Astrocyte of the hippocampus (primary cell): ENCODE results near the gene GPR62.
"Not testable (repeated sequence)": the region's sequence is repeated elsewhere in the genome, so short reads cannot be mapped to it uniquely, and the experiment has no call there.

Experiments used
- DNase-seq: peaks from one replicate; pipeline ENCODE4 v3.0.0; 2011; ENCODE audit warnings: low read depth, low spot score

Gene GPR62, protein sequence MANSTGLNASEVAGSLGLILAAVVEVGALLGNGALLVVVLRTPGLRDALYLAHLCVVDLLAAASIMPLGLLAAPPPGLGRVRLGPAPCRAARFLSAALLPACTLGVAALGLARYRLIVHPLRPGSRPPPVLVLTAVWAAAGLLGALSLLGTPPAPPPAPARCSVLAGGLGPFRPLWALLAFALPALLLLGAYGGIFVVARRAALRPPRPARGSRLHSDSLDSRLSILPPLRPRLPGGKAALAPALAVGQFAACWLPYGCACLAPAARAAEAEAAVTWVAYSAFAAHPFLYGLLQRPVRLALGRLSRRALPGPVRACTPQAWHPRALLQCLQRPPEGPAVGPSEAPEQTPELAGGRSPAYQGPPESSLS

DNA sequence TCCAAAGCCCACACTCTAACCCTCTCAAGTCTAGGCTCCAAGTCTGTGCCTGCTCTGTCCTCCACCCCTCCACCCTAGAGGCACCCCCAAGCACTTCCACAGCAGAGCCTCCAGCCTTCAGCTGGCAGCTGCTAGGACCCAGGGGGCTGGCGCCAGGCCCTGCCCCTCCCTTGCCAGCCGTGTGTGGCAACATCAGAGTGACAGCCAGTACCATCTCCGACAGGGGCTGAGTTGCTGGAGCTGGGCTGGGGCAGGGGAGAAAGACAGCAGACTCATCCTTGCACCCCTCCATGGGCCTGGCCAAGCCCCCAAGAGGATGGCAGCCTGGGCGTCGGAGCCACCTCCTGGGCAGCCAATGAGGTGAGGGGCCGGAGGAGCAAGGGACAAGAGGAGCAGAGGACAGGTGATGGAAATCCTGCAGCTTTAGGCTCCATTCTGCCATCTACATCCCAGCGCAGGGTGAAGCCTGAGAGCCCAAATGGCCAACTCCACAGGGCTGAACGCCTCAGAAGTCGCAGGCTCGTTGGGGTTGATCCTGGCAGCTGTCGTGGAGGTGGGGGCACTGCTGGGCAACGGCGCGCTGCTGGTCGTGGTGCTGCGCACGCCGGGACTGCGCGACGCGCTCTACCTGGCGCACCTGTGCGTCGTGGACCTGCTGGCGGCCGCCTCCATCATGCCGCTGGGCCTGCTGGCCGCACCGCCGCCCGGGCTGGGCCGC lies at the start of gene GPR62:
Gene GPR62, plus strand, starts transcription at position 207 of the 718 bp plus-strand sequence. Its CDS starts 272 bp downstream, at position 479.
- no peak for DNase-seq

DNA sequence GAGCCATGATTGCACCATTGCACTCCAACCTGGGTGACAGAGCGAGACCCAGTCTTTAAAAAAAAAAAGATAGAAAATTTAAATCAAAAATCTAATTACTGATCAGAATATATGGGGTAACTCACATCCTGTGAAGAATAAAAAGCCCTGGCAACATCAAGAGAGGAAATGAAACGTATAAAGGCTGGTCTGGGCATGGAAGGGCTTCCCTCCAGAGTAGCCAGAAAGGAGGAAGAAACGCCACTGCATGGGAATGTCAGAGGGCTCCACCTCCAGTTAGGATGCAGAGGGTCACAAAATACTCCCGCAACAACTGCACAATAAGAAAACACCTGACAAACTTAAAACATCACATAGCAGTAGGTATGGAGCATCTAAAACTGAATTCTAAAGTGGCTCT lies 47.2 kb upstream of the GPR62 start:
- DNase-seq: no peak

DNA sequence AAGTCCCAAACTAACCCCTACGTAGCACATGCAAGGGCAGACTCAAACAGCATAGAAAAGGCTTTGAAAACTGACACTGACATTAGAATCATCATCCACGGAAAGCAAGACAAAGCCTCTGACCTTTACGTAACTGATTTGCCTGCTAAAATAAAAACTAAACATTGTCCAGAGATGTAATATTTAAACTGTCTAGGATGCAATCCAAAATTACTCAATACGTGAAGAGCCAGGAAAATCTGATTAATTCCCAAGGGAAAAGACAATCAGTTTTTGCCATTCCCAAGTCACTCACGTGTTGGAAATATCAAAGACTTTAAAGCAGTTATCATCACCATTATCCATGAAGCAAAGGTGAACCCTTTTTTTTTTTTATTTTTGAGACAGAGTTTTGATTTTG lies 38.8 kb upstream of the GPR62 start:
- no peak for DNase-seq

DNA sequence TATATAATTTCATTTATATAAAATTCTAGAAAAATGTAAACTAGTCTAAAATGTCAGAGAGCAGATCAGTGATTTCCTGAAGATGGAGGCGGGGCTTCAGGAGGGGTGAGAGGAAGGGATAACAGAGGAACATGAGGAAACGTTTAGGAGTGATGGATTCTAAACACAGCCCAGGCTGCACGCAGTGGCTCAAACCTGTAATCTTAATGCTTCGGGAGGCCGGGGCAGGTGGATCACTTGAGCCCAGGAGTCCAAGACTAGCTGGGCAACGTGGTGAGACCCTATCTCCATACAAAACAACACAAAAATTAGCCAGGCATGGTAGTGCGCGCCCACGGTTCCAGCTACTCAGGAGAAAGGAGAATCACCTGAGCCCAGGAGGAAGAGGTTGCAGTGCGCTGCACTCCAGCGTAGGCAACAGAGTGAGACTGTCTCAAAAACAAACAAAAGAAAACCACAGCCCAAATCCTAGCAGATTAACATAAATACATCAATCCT lies 34.1 kb upstream of the GPR62 start:
- no peak for DNase-seq

DNA sequence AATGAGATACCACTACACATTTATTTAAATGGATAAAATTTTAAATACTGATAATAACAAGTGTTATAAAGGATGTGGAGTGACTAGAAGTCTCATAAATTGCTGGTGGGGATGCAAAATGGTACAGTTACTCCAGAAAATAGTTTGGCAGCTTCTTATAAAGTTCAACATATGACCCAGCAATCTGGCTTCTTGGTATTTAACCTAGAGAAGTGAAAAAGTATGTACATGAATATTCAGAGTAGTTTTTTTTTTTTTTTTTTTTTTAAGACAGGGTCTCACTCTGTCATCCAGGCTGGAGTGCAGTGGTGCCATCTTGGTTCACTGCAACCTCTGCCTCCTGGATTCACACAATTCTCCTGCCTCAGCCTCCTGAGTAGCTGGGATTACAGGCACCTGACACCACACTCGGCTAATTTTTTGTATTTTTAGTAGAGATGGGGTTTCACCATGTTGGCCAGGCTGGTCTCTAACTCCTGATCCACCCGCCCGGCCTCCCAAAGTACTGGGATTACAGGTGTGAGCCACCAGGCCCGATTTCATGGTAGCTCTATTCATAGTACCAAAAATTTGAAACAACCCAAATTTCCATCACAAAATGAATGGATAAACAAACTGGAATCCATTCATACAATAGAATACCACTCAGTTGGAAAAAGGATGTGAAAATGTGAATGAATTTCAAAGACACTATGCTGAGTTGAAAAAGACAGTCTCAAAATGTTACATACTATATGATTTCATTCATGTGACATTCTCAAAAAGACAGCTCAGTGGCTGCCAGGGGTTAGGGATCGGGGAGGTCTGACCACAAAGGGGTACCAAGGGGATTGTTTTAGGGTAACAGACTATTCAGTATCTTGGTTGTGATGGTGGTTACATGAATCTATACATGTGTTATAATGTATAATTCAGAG lies 27.9 kb upstream of the GPR62 start:
- DNase-seq: no peak

DNA sequence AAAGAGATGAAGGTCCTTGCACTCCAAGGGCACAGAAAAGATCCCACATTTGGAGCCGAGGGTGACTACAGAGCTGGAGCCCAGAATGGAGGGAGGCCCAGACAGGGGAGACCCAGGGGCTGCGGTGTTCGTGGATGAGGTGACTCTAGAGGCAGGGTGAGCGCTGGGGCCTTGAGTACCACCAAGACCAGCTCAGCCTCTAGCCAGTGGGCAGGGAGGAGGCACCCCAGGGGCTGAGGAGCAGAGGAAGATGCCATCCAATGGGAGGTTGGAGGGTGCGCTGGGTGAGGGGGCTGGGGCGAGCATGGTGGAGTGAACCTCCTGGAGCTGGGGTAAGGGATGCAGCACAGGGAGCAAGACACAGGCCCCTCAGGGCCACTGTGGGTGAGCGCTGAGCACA lies 26.7 kb upstream of the GPR62 start:
- no peak for DNase-seq

DNA sequence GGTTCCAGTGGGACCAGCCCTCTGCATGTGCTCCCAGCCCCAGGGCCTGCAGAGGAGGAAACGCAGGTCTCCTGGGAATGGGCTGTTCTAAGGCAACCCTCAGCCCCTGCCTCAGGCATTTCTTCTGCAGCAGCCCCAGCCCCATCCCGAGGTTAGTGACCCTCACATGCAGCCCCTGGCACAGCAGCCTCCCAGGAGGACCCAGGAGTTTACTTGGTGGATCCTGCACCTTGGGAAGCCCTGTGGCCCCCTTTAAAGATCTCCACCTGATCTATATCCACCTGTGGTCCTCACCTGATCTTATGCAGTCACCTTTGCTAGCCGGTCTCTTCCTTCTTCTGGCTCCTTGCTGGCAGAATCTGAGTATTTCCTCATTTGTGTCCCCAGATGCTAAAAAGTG lies 26.2 kb upstream of the GPR62 start:
- not testable (repeated sequence) for DNase-seq

DNA sequence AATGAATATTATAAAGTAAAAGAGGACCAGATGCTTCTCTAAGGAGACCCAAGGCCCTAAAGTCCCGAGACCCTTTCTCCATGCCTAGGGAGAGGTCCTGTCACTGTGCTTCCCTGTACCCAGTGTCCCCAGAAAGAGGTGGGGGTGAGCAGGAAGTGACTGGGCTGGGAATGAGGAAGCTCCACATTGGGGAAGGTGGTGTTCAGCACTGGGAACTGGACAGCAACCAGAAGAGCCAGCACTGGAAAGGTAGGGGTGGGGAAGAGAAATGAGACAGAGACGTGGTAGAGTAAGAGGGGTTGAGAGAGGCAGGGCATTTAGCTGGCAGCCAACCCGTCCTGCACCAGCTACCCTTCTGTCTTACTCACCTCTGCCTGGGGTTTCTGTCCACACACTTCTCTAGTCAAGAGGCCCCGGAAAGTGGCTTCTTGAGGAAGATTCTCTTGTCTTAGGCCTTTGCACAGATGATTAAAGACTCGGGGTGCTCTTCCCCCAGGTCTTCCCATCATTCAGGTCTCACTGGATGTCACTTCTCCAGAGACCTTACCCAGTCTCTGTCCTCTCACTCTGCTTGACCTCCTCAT lies 25.7 kb upstream of the GPR62 start:
- peak; percentile 29 for DNase-seq

DNA sequence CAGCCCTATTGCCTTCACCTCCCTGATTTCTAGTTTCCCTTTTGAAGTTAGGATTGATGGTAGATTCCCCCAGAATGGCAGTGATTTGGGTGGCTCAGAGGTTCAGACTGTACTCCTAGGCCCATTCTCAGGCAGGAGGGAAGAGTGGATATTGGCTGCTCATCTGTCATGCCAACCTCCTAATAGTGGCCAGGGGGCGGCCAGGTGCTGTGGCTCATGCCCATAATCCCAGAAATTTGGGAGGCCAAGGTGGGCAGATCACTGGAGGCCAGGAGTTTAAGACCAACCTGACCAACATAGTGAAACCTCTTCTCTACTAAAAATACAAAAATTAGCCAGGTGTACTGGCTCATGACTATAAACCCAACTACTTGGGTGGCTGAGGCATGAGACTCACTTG lies 24.7 kb upstream of the GPR62 start:
- no peak for DNase-seq

DNA sequence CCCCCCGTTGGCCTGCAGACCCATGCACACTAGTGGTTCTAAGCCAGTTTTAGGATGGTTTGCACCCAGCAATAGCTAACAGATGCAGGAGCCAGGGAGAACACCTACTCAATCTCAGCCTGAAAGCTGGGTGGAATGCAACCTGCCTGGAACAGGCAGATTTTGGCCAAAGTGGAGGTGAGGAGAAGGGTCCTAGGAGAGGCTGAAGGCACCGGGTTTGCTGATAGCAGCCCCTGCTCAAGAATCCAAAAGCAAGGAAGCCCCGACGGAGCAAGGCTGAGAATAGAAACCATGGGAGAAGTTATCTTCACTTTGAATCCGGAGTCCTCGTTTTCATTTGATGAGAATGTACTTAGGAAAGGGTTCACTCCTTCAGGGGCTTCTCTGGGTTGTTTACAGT lies 23.4 kb upstream of the GPR62 start:
- no peak for DNase-seq

DNA sequence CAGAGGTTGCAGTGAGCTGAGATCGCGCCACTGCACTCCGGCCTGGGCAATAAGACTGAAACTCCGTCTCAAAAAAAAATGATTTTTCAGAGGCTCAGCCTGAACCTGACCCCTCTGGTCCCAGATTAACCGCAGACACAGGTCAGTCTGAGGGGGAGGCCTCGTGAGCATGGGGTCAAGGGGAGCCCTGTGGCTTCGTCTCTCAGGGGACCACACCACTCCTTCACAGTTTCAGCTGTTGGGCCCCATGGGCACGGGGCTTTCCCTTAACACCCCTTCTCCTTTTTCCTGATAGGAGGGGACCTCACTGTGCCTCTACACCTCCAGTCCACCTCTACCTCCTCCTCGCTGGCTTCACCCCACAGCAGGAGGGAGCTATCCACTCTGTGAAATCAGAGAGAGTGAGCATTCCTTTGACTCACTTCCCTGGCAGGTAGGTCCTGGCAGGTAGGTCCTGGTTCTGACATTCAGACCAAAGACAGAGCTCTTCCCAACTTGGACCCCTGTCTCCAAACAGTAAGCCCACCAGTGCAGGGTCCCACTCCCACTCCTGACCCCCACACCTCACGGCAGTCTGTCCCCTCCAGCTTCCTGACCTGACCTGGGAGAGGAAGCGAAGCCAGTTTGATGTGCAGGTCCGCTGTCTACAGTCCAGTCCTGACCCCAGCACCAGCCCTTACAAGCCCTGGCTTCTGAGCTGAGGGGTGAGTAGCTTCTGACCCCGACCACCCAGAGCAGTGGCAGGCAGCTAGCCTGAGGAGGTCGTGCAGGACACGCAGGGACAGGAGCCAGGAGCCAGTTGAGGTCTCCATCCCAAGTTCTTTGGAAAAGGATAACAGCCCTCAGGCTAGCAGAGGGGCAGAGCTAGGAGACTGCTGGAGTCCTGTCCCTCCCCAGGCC lies 22.5 kb upstream of the GPR62 start:
- DNase-seq: no peak

DNA sequence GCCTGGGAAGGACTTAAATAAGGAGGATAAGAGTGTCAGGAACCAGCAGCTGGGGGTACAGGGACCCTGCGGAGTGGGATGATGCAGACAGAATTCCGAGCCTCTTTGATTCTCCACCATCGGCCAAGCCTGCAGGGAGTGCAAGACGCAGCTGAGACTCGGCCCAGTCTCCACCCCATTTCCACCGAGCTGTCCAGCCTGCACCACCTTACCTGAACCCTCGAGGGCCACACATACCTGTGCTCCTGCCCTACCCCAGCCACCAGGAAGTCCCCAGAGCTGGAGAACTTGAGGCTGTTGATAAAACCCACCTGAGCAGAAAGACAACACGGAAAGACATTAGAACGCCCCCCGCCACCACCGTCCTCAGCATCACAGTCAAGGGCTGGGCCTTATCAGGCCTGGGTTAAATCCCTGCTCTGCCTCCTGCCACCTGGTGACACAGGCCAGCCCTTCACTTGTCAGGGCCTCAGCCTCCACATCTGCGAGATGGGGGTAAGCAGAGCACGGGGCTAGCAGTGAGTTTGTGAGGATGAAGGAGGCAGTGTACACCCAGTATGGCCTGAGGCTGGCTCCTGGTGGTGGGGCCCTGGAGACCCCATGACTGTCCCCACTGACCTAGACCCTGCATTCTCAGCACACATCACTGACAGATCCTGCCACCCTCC lies 21.6 kb upstream of the GPR62 start:
- DNase-seq: no peak

DNA sequence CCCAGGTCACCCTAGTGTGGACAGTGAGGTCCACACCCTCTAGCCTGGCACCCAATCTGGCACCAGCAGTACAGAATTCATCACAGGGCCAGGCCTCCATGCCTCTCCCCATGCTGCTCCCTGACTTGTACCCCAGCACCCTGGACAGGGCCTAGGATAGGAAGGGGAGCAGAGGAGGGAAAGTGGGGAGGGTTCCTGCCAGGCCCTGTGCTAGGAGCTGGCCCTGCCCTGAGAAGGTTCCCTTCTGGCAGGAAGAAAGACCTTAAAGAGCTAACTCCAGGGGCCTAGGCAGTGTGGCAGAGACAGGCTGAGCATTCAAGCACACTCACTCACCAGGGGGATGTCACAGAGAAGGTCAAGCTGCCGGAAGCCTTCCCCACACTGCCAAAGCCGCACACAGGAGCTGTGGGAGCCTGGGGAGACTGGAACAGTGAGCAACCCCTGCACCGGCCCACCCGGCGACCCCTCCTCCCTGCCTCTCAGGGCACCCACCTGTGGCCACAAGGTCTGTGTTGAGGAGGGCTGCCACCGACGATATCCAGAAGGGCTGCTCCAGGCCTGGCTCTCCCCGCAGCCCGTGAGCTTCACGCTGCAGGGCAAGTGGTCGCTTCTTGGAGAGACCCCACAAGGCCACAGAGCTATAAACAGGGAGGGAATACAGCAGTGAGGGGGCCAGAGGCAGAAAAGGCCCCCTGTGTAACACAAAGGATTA lies 20.9 kb upstream of the GPR62 start:
- DNase-seq: no peak

DNA sequence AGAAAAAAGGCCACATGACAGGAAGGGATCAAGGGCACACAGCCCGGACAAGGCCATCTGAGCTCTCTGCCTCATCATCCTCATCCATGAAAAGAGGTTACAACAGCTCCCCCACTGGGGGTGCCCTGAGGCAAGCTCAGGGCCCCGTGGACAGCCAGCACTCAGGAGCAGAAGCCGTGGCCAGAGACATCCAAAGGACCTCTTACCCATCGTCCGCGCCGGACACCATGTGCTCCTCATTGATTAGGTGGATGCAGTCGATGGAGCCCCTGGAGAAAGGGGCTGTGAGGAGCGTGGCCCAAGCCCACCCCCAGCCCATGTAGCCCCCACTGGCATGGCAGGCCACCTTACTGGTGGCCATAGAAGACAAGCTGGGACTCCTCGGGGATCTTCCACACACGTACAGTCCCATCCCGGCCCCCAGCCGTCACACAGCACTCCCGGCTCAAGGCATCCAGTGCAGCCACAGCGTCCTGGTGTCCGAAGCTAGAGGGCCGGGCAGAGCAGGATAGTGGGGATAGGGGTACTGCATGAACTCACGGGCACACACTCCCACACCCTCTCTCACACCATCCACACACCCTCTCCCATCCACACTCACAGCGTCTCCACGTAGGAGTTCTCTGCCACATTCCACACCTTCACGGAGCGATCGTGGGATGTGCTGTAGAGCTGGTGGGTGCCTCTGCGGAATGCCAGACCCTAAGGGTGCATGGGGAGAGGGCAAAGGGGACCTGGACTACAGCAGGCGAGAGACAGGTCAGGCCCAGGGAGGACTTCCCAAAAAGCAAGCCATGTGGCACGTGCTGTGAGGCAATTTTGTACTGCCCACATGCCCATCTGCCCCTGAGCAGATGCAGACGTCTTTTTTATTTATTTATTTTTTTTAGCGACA lies 19.9 kb upstream of the GPR62 start:
- no peak for DNase-seq

DNA sequence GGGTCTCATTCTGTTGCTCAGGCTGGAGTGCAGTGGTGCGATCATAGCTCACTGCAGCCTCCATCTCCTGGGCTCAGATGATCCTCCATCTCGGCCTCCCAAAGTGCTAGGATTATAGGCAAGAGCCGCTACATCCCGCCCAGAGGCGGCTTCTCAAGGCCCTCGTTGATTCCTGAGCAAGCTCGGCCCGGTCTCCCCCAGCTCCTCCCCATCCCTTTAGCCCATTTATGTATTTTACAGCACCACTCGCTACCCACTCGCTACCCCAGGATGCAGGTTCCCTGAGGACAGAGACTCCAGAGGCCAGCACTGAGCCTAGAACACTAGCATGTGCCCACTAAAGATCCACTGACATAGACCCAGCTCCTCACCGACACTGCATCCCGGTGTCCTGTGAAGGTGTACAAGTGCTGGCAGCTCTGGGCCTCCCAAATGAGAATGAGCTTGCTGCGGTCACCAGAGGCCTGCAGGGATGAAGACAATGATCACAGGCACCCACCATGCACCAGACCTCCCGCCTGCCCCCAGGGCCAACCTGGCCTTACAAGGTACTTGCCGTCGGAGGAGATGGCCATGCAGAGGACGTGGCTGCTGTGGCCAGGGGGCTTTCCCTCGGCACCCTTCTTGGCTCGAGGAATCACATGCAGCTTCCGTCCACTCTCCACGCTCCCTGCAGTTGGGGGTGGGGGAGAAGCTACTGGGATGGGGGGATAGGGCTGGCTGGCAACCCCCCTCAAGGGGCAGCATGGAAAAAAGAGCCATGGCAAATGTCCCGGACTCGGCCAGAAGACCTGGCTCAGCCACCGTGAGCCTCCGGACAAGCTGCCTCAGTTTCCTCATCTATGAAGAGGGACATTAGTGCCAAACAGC lies 19.1 kb upstream of the GPR62 start:
- DNase-seq: no peak

DNA sequence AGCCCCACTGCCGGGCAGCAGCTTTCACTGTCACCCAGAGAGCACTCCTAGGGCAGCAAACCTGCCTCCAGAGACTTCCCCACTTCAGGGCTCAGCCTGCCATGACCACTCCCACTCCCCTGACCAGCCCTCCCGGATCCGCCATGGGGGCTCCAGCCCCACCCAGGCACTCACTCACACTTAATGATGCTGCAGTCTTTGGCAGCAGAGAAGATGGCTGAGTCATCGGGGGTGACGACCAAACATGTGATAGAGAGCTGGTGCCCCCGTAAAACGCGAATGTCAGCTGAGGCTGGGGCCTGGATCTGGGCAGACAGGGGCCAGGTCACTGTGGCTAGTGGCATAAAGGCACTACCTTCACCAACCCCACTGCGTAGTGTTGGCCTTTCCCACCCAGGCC lies 18.2 kb upstream of the GPR62 start:
- DNase-seq: peak; percentile 17
